Epithelial cell of esophagus (primary cell): ENCODE data around the gene NAA11.

ENCODE experiments used
- DNase-seq: peaks from one replicate; pipeline ENCODE4 v3.0.0; 2010; ENCODE audit warnings: low read depth
- H3K4me3 ChIP-seq: 2 replicates; pipeline ENCODE4 v1.5.1; 2011; ENCODE audit warnings: mild to moderate bottlenecking, low read length, control low read depth
- TF ChIP-seq, protein P1 (sequence below): IDR thresholded peaks from 2 replicates; pipeline ENCODE4 v1.5.1; 2011; ENCODE audit warnings: low read depth, mild to moderate bottlenecking, low read length, control low read depth, inconsistent platforms; ENCODE audit not compliant: insufficient read depth; ENCODE audit errors: missing control alignments

The NAA11 gene

DNA sequence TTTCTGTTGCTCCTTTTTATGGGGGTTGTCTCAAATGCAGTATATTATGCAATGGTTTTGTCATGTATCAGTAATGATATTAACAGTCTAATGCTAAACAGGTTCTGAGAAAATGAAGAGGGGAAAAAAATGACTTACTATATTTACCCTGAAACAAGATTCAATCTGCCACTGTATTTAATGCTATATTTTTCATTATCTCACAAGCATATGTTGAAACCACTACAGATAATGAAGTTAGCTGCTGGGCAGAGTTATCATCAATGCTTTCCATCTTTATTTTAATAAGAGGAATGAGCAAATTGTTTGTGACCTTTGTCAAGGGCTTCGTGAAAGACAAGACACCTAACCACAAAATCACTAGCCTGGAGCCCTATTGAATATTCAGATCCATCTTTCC is 32.6 kb upstream of the NAA11 start:
- TF ChIP-seq, protein P1, sequence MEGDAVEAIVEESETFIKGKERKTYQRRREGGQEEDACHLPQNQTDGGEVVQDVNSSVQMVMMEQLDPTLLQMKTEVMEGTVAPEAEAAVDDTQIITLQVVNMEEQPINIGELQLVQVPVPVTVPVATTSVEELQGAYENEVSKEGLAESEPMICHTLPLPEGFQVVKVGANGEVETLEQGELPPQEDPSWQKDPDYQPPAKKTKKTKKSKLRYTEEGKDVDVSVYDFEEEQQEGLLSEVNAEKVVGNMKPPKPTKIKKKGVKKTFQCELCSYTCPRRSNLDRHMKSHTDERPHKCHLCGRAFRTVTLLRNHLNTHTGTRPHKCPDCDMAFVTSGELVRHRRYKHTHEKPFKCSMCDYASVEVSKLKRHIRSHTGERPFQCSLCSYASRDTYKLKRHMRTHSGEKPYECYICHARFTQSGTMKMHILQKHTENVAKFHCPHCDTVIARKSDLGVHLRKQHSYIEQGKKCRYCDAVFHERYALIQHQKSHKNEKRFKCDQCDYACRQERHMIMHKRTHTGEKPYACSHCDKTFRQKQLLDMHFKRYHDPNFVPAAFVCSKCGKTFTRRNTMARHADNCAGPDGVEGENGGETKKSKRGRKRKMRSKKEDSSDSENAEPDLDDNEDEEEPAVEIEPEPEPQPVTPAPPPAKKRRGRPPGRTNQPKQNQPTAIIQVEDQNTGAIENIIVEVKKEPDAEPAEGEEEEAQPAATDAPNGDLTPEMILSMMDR, result no peak
- no peak for DNase-seq
- H3K4me3 ChIP-seq, result no peak overlapping the region

DNA sequence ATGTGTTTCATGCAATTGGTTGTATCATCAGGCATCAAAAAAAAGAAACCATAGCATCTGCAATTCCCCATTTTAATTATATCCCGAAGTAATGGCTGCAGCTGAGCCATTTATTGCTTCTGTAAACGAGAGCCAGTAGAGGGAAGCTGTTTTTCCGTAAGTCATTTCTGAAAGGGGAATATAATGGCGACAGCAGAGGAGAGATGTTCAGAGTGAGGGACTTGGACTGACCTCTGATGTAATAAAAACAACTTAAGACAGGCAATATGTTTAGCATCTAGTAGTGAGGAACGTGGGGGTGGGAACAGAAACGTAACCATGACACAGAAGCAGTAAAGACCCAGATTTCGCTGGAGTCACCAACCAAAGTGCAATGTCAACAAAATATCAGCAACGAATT is 31.5 kb upstream of the NAA11 start:
- TF ChIP-seq, protein P1, result no peak
- no peak for DNase-seq
- no peak overlapping the region for H3K4me3 ChIP-seq

DNA sequence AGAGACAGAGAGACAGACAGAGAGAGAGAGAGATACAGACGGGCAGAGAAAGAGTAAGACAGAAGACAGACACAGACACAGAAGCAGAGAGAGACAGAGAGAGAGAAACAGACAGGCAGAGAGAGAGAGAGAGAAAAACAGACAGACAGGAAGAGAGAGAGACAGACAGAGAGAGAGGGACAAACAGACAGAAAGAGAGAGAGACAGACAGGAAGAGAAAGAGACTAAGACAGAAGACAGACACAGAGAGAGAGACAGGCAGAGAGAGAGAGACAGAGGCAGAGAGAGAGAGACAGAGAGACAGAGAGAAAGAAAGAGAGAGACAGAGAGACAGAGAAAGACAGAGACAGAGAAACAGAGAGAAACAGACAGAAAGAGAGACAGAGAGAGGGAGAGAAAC is 27.2 kb upstream of the NAA11 start:
- H3K4me3 ChIP-seq, result no peak overlapping the region
- TF ChIP-seq, protein P1, result no peak
- no peak for DNase-seq

DNA sequence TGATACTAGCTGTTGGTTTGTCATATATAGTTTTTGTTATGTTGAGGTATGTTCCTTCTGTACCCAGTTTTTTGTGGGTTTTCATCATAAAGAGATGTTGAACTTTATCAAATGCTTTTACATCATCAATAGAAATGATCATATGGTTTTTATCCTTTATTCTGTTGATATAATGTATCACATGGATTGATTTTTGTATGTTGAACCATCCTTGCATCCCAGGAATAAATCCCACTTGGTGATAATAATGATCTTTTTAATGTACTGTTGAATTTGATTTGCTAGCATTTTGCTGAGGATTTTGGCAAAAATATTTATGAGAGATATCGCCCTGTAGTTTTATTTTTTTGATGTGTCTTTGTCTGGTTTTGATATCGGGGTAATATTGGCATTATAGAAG is 22.5 kb upstream of the NAA11 start:
- no peak overlapping the region for H3K4me3 ChIP-seq
- TF ChIP-seq, protein P1, result no peak
- DNase-seq, result no peak

DNA sequence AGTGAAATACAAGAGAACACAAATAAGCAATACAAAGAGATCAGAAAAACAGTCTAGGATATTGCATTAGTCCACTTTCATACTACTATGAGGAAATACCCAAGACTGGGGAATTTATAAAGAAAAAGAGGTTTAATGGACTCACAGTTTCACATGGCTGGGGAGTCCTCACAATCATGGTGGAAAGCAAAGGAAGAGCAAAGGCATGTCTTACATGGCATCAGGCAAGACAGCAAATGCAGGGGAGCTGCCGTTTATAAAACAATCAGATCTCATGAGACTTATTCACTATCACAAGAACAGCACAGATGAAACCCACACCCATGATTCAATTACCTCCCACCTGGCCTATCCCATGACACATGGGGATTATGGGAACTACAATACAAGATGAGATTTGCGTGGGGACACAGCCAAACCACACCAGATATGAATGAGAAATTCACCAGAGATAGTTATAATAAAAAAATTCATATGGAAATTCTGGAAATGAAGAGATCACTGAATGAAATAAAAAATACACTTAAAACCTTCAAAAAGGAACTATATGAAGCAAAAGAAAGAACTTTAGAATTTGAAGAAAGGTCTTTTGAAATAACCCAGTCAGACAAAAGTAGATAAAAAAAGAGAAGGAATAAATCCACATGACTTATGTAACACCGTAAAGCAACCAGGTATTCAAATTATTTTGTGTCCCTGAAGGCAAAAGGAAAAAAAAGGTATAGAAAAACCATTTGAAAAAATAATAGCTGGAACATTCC is 16.2 kb upstream of the NAA11 start:
- TF ChIP-seq, protein P1, result no peak
- DNase-seq, result no peak
- H3K4me3 ChIP-seq, result no peak overlapping the region

DNA sequence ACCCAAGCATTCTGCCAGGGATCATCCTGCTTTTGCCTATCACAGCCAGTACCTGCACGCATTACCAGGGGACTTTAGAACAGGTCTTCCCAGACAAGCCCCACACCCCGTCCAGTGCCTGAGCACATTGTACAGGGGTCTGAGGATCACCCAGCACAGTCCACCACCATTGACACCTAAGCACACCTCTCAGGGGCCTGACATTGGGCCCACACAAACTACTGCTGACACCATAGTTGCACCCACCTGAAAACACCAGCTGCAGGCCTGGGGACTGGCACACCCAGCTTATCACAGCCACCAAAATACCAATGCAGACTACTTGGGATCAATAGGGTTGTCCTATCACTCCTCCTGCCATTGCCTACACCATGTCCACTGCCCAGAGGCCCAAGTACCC is 14.7 kb upstream of the NAA11 start:
- TF ChIP-seq, protein P1, result no peak
- no peak overlapping the region for H3K4me3 ChIP-seq
- DNase-seq, result no peak

DNA sequence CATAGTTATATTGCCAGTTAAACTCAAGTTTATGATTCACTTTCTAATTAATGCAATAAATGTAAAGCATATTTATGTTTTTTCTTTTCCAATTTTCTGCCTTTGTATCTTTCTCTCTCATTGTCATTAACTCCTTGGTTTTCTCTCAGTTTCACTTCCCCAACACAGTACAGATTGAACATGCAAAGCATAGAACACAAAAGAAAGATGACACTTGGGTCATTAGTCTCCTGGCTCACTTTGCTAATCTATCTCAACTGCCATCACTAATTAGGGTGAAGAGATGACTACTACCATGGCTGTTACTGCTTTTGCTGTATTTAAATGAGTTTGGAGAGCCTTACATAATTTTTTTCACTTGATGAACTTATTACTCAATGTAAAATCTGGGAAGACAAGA is 12.3 kb upstream of the NAA11 start:
- no peak overlapping the region for H3K4me3 ChIP-seq
- TF ChIP-seq, protein P1, result no peak
- DNase-seq, result no peak
